ENCODE data around the gene PDZK1IP1. TPM values are rescaled to one million over a fixed set of nuclear protein-coding genes. Genes with fewer than 3 reads are reported as not detected.

The PDZK1IP1 gene
- total RNA-seq, 1 experiment from 2014 or later = not detected

DNA sequence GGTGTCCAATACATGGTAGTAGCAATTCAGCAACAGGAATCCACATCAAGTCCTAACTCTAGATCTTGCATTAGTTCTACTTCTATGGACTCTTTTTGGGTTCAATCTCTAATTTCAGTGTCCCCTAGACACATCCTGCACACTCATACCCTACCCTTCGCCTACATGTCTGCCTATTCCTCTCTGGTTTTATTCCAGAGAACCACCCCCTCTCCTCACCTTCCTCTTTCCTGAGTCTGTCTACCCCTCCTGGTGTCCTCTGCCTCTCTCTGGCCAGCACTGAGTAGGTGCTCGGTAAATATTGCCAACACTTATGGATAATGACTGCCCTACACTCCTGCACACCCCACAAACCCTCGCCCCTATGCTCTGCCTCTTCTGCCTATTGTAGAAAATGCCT, 32.6 kb upstream of the PDZK1IP1 start:
- POLR2A ChIA-PET (ENCODE audit: low non-redundant PET) = no interaction called here
- no TSS peak for BruUV-seq (replicated peaks)
- no peak for TF ChIP-seq EZH2 (IDR thresholded peaks at IDR 0.05; ENCODE audit: borderline replicate concordance, low read depth, low read length, poor library complexity, severe bottlenecking)
- TF ChIP-seq, protein P1, sequence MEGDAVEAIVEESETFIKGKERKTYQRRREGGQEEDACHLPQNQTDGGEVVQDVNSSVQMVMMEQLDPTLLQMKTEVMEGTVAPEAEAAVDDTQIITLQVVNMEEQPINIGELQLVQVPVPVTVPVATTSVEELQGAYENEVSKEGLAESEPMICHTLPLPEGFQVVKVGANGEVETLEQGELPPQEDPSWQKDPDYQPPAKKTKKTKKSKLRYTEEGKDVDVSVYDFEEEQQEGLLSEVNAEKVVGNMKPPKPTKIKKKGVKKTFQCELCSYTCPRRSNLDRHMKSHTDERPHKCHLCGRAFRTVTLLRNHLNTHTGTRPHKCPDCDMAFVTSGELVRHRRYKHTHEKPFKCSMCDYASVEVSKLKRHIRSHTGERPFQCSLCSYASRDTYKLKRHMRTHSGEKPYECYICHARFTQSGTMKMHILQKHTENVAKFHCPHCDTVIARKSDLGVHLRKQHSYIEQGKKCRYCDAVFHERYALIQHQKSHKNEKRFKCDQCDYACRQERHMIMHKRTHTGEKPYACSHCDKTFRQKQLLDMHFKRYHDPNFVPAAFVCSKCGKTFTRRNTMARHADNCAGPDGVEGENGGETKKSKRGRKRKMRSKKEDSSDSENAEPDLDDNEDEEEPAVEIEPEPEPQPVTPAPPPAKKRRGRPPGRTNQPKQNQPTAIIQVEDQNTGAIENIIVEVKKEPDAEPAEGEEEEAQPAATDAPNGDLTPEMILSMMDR (conservative IDR thresholded peaks at IDR 0.05; ENCODE audit: low read depth, low read length) = no peak
- intact Hi-C loops (cut with micrococcal nuclease; ENCODE audit: unreplicated experiment) = no loop called here
- no peak for DNase-seq (ENCODE audit: low spot score)
- no peaks in the 10 kb centered on the region for H3K36me3 ChIP-seq (ENCODE audit: insufficient read depth, low read length, poor library complexity, severe bottlenecking)
- peaks cover 4% of the 10 kb centered on the region for H3K4me1 ChIP-seq (ENCODE audit: insufficient read depth, low read length, poor library complexity, severe bottlenecking)
- peaks cover 58% of the 10 kb centered on the region for H3K27me3 ChIP-seq (replicated peaks; ENCODE audit: insufficient read depth, low read depth, low read length, poor library complexity)
- no peak overlapping the region for H3K4me3 ChIP-seq (ENCODE audit: low read depth, low read length, poor library complexity, severe bottlenecking)
- H3K27ac ChIP-seq (ENCODE audit: low read depth, low read length, poor library complexity, severe bottlenecking) = no peak overlapping the region
- H3K9me3 ChIP-seq (ENCODE audit: low read depth, low read length, poor library complexity, severe bottlenecking) = no peaks in the 10 kb centered on the region
- CTCF ChIA-PET = no interaction called here

DNA sequence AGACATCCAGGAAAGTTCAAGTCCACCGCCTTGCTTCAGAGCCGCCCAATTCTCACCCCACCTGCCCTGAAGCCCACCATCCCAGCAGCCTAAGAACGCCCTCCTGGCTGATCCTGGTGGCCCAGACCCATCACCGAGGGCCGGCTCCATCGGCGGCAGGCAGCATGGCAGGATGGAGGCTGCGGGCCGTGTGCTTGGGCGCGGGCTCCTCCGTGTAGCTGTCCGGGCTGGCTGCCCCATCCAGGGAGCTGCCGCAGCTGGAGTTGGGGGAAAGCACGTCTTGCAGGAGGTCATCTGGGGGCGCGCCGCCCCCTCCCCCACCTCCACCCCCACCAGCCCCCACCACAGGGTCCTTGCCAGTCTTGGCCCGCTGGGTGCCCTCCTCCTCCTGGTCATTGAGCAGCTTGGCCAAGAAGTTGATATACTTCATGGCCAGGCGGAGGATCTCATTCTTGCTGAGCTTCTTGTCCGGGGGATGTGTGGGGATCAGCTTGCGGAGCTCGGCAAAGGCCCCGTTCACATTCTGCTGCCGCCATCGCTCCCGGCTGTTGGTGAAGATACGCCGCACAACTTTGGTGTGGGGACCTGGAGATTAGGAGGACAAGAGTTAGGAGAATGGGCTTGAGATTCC, 29.9 kb upstream of the PDZK1IP1 start:
- intact Hi-C loops (cut with micrococcal nuclease; ENCODE audit: unreplicated experiment) = no loop called here
- Histone ChIP-seq H3K9me3 (ENCODE audit: low read depth, low read length, poor library complexity, severe bottlenecking) (no peaks in the 10 kb centered on the region), H3K27me3 (replicated peaks; ENCODE audit: insufficient read depth, low read depth, low read length, poor library complexity) (peaks cover 30% of the 10 kb centered on the region), H3K27ac (ENCODE audit: low read depth, low read length, poor library complexity, severe bottlenecking) (no peak overlapping the region), H3K4me1 (ENCODE audit: insufficient read depth, low read length, poor library complexity, severe bottlenecking) (no peaks in the 10 kb centered on the region), H3K4me3 (ENCODE audit: low read depth, low read length, poor library complexity, severe bottlenecking) (no peak overlapping the region), H3K36me3 (ENCODE audit: insufficient read depth, low read length, poor library complexity, severe bottlenecking) (no peaks in the 10 kb centered on the region)
- TF ChIP-seq, protein P1 (conservative IDR thresholded peaks at IDR 0.05; ENCODE audit: low read depth, low read length) = no peak
- no peak for TF ChIP-seq EZH2 (IDR thresholded peaks at IDR 0.05; ENCODE audit: borderline replicate concordance, low read depth, low read length, poor library complexity, severe bottlenecking)
- POLR2A ChIA-PET (ENCODE audit: low non-redundant PET) = no interaction called here
- no peak for DNase-seq (ENCODE audit: low spot score)
- CTCF ChIA-PET = no interaction called here
- no TSS peak for BruUV-seq (replicated peaks)

DNA sequence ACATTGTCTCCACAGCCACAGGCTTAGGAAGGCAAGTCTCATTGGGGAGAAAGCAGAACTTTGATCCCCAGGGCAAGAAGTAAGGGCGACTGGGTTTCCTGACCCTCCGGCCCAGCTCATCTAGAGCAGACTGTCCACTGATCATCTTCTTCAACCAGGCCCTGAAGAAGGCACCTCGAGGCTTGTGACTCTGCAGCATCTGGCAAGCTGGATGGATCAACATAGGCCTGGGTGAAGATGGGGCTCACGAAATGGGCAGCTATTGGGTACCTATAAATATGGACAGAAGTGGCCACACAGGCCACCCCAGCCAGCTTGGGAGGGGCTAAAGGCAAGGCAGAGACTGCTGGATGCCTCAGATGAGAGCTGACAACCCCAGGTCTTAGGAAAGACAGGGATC, 29.2 kb upstream of the PDZK1IP1 start:
- CTCF ChIA-PET = no interaction called here
- POLR2A ChIA-PET (ENCODE audit: low non-redundant PET) = no interaction called here
- no TSS peak for BruUV-seq (replicated peaks)
- H3K36me3 ChIP-seq (ENCODE audit: insufficient read depth, low read length, poor library complexity, severe bottlenecking) = no peaks in the 10 kb centered on the region
- H3K27me3 ChIP-seq (replicated peaks; ENCODE audit: insufficient read depth, low read depth, low read length, poor library complexity) = peaks cover 23% of the 10 kb centered on the region
- TF ChIP-seq EZH2 (IDR thresholded peaks at IDR 0.05; ENCODE audit: borderline replicate concordance, low read depth, low read length, poor library complexity, severe bottlenecking) = no peak
- TF ChIP-seq, protein P1 (conservative IDR thresholded peaks at IDR 0.05; ENCODE audit: low read depth, low read length) = no peak
- no peaks in the 10 kb centered on the region for H3K9me3 ChIP-seq (ENCODE audit: low read depth, low read length, poor library complexity, severe bottlenecking)
- intact Hi-C loops (cut with micrococcal nuclease; ENCODE audit: unreplicated experiment) = no loop called here
- no peak overlapping the region for H3K4me3 ChIP-seq (ENCODE audit: low read depth, low read length, poor library complexity, severe bottlenecking)
- H3K4me1 ChIP-seq (ENCODE audit: insufficient read depth, low read length, poor library complexity, severe bottlenecking) = no peaks in the 10 kb centered on the region
- no peak overlapping the region for H3K27ac ChIP-seq (ENCODE audit: low read depth, low read length, poor library complexity, severe bottlenecking)
- no peak for DNase-seq (ENCODE audit: low spot score)
